DMS53 (cell line): ENCODE results near the gene RAB7B.
"Not testable (repeated sequence)": the region's sequence is repeated elsewhere in the genome, so short reads cannot be mapped to it uniquely, and the experiment has no call there.

Source experiments
- DNase-seq: peaks from one replicate; lab custom pipeline; 2025; lab: John Stamatoyannopoulos, UW

RAB7B gene

GRCh38 chr1:205996641-205997040 lies 6.6 kb downstream of the RAB7B start:
- not testable (repeated sequence) for DNase-seq

GRCh38 chr1:205994346-205994745 lies 8.8 kb downstream of the RAB7B start:
- no peak for DNase-seq

- no peak for DNase-seq
These were observed 10.1 kb downstream of the RAB7B start for GRCh38 chr1:205993068-205993467.

- DNase-seq: no peak
These were observed 10.8 kb downstream of the RAB7B start for GRCh38 chr1:205992218-205992882.

- DNase-seq: no peak
These were observed 12.0 kb downstream of the RAB7B start for GRCh38 chr1:205991237-205991636.

- DNase-seq: no peak
These were observed 13.0 kb downstream of the RAB7B start for GRCh38 chr1:205990226-205990625.

- DNase-seq: no peak
These were observed 13.4 kb downstream of the RAB7B start for GRCh38 chr1:205989786-205990185.

- no peak for DNase-seq
These were observed 14.6 kb downstream of the RAB7B start for GRCh38 chr1:205988585-205988995.

- no peak for DNase-seq
These were observed 16.3 kb downstream of the RAB7B start for GRCh38 chr1:205986861-205987260.

- peak; percentile 31 for DNase-seq
These were observed 16.9 kb downstream of the RAB7B start for GRCh38 chr1:205986292-205986691.

GRCh38 chr1:205985330-205986005 lies 17.7 kb downstream of the RAB7B start:
- DNase-seq: peak; percentile 29

GRCh38 chr1:205983925-205984725 lies 19.1 kb downstream of the RAB7B start:
- DNase-seq: peak; percentile 87

GRCh38 chr1:205981257-205981656 lies 21.9 kb downstream of the RAB7B start:
- peak; percentile 28 for DNase-seq

- peak; percentile 53 for DNase-seq
These were observed 22.8 kb downstream of the RAB7B start for GRCh38 chr1:205980237-205980870.

GRCh38 chr1:205979301-205979700 lies 23.9 kb downstream of the RAB7B start:
- no peak for DNase-seq

- DNase-seq: no peak
These were observed 24.5 kb downstream of the RAB7B start for GRCh38 chr1:205978676-205979075.

GRCh38 chr1:205977402-205978014 lies 25.7 kb downstream of the RAB7B start:
- DNase-seq: peak; percentile 94

- peak; percentile 63 for DNase-seq
These were observed 26.3 kb downstream of the RAB7B start for GRCh38 chr1:205976708-205977401.

GRCh38 chr1:205976036-205976435 lies 27.2 kb downstream of the RAB7B start:
- DNase-seq: no peak

- DNase-seq: no peak
These were observed 27.7 kb downstream of the RAB7B start for GRCh38 chr1:205975387-205975998.

GRCh38 chr1:205974712-205975111 lies 28.5 kb downstream of the RAB7B start:
- no peak for DNase-seq
